ENCODE measurements around the gene SAP30. TPM values are rescaled to one million over a fixed set of nuclear protein-coding genes. Genes with fewer than 3 reads are reported as not detected.
A peak's percentile ranks its signal among the peaks of the same experiment; 100 is the strongest.

The SAP30 gene
- total RNA-seq, 1 donor from 2014 or later: 16.8 TPM

DNA sequence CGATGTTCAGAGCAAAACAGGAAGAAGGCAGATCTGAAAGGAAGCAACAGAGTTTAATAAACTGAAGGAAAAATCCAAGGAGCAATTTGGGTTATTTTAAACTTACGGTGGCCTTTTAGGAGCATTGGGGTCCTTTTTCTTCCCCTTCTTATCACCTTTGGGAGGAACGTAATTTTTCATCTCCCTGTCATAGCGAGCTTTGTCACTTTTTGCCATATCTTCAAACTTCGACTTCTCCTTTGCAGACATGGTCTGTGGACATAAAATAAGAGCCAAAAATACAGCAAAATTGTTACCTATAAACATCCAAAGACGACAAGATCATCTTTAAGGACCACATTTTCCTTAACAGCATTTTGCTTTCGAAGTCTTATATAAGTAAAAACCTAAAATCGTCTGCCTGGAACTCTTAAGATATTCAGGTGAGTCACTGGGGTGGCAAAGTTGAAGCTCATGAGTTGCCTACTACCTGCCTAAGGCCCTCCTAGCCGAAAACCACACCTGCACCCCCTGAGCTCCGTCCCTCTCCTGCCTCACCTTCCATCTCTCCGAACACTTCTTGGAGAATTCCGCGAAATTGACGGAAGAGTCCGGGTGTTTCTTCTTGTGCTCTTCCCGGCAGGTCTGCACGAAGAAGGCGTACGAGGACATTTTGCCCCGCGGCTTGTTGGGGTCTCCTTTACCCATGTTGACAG lies 37.6 kb upstream of the SAP30 start:
- no peak for DNase-seq (ENCODE audit: low spot score in 2 of 2, unreplicated experiment in 2 of 2)

DNA sequence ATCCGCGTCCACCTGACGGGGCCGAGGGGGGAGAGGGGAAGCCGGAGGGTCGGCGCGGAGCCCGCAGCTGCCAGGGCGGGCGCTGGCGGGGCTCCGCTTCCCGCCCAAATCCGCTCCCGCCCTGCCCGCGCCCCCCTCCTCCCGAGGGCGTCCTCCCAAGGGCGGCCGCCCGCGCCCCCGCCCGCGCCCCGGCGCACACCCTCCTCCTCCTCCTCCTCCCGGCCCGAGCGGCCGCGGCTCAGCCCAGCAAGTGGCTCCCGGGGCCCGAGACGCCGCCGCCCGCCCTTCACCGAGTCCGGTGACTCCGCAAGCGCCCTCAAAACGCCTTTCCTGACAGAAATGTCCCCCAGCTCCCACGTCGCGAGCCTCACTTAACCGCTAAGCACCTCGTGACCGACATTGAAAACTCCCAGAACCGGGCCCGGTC lies 37.1 kb upstream of the SAP30 start:
- no peaks in the 10 kb centered on the region for H3K27me3 Mint-ChIP-seq (ENCODE audit: low read depth)
- H3K9me3 Mint-ChIP-seq: no peaks in the 10 kb centered on the region
- peak overlapping the region; percentile 99 for H3K27ac Mint-ChIP-seq
- TF ChIP-seq, protein P1, sequence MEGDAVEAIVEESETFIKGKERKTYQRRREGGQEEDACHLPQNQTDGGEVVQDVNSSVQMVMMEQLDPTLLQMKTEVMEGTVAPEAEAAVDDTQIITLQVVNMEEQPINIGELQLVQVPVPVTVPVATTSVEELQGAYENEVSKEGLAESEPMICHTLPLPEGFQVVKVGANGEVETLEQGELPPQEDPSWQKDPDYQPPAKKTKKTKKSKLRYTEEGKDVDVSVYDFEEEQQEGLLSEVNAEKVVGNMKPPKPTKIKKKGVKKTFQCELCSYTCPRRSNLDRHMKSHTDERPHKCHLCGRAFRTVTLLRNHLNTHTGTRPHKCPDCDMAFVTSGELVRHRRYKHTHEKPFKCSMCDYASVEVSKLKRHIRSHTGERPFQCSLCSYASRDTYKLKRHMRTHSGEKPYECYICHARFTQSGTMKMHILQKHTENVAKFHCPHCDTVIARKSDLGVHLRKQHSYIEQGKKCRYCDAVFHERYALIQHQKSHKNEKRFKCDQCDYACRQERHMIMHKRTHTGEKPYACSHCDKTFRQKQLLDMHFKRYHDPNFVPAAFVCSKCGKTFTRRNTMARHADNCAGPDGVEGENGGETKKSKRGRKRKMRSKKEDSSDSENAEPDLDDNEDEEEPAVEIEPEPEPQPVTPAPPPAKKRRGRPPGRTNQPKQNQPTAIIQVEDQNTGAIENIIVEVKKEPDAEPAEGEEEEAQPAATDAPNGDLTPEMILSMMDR (IDR thresholded peaks at IDR 0.05; ENCODE audit: unreplicated experiment): no peak
- H3K4me1 Mint-ChIP-seq: peaks cover 26% of the 10 kb centered on the region
- peaks cover 10% of the 10 kb centered on the region for H3K36me3 Mint-ChIP-seq
- peak overlapping the region; percentile 98 for H3K4me3 Mint-ChIP-seq
- DNase-seq (ENCODE audit: low spot score in 2 of 2, unreplicated experiment in 2 of 2): peak; percentile 36 to 67

More for the DNA sequence above, 37.6 kb upstream of the SAP30 start:
- H3K4me3 Mint-ChIP-seq: peak overlapping the region; percentile 92
- no peaks in the 10 kb centered on the region for H3K27me3 Mint-ChIP-seq (ENCODE audit: low read depth)
- H3K27ac Mint-ChIP-seq: peak overlapping the region; percentile 85
- TF ChIP-seq, protein P1 (IDR thresholded peaks at IDR 0.05; ENCODE audit: unreplicated experiment): no peak
- H3K9me3 Mint-ChIP-seq: no peaks in the 10 kb centered on the region
- H3K4me1 Mint-ChIP-seq: peaks cover 26% of the 10 kb centered on the region
- H3K36me3 Mint-ChIP-seq: peaks cover 10% of the 10 kb centered on the region

DNA sequence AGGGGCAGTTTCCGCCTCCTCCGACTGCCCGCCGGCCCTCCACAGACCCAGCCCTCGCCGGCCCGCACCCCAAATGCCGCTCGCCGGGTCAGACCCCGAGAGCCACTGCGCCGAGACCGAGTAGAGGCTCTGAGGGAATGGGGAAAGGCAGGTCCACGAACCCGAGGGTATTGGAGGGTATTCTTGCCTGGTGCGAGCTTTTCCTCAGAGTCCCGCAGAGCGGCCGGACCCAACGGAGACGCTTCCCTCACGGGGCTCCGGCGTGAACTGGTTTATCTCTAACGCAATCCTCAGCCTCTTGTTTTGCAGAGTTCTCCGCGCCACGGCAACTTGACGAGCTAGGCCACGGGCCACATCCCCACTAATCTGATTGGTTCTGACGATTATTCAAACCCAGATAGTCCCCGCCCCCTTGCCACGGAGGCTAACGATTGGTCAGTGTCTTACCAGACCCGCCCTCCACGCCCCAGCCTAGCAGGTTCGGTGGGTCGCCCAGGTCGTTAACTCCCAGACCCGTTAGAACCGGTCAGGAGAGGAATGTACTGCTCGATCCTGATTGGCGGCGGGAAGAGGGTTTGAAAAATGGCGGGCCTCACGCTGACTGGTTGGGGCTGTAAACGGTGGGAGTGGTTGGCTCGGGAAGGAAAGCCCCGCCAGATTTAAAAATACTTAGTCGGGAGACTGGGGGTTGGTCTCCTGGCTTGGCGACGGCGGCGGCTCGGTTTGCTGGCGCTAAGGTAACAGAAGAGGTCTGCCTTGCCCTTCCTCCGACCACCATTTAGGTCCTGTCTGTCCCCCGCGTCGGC lies 36.5 kb upstream of the SAP30 start, which contains the start of gene HMGB2:
TSS of gene HMGB2 (minus strand) at position 274 of the 806 bp plus-strand sequence. CDS start 709 bp downstream, outside the sequence.
- Mint-ChIP-seq H3K36me3 (peaks cover 8% of the 10 kb centered on the region), H3K27ac (peak within 1 kb of the TSS; percentile 99), H3K4me1 (peaks cover 26% of the 10 kb centered on the region), H3K27me3 (ENCODE audit: low read depth) (no peaks in the 10 kb centered on the region), H3K9me3 (no peaks in the 10 kb centered on the region), H3K4me3 (peak within 1 kb of the TSS; percentile 98)
- TF ChIP-seq, protein P1 (IDR thresholded peaks at IDR 0.05; ENCODE audit: unreplicated experiment): no peak
- peak; percentile 99 for DNase-seq (ENCODE audit: low spot score in 2 of 2, unreplicated experiment in 2 of 2)

DNA sequence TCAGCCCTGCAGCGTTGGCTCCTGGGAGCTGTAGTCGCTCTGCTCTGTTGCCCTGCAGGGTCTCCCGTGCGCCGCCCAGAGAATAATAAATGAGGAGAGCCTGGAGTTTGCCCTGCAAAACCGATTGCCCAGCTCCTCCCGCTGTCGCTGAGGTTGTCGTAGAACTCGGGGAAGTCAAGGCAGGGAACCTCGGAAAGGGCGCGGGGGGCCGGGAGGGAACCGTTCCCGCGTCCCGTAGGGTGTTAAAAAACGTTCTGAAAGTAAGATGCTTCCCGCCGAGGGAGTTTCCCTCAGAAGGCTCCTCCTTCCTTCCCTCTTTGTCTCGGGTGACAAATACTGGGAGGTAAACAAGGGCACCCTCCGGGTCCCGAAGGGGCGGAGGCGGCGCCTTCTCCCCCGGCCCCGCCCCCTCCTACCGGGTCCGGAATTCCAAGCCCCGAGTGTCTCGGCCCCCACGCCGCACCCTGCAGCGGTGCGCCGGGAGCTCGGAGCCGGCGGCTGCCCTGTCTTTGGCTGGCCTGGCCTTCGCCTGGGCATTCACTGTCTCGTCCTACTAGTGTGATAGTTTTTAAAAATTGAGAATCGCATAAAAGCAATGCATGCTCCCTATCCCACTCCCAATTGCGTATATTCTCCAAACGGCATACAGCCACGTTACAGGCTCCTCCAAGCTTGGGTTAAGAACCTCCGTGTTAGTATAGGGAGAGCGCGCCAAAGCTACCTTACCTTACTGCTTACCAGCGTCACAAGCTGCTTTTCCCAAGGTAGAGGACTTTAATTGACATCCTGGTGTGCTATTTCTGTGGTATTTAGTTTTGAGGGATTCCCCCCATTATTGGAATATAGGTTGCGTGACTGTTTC lies 35.6 kb upstream of the SAP30 start:
- H3K4me1 Mint-ChIP-seq: peaks cover 26% of the 10 kb centered on the region
- peak; percentile 41 to 73 for DNase-seq (ENCODE audit: low spot score in 2 of 2, unreplicated experiment in 2 of 2)
- H3K4me3 Mint-ChIP-seq: peak overlapping the region; percentile 98
- TF ChIP-seq, protein P1 (IDR thresholded peaks at IDR 0.05; ENCODE audit: unreplicated experiment): no peak
- peak overlapping the region; percentile 99 for H3K27ac Mint-ChIP-seq
- no peaks in the 10 kb centered on the region for H3K27me3 Mint-ChIP-seq (ENCODE audit: low read depth)
- no peaks in the 10 kb centered on the region for H3K9me3 Mint-ChIP-seq
- H3K36me3 Mint-ChIP-seq: peaks cover 6% of the 10 kb centered on the region

DNA sequence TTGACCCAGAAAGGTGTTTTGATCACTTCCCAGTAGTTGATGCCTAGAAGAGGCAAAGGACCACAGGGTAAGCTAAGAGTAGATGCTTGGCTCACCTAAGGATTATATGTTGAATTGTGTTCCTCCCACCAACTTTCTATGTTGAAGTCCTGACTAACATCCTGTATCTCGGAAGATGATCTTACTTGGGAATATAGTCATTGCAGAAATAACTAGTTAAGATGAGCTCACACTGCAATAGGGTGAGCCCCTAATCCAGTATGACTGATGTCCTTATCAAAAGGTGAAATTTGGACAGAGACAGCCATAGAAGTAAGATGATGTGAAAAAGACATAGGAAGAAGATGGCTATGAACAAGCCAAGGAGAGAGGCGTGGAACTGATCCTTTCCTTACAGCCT lies 33.3 kb upstream of the SAP30 start:
- H3K9me3 Mint-ChIP-seq: no peaks in the 10 kb centered on the region
- H3K27ac Mint-ChIP-seq: no peak overlapping the region
- TF ChIP-seq, protein P1 (IDR thresholded peaks at IDR 0.05; ENCODE audit: unreplicated experiment): no peak
- H3K27me3 Mint-ChIP-seq (ENCODE audit: low read depth): no peaks in the 10 kb centered on the region
- no peak overlapping the region for H3K4me3 Mint-ChIP-seq
- no peak for DNase-seq (ENCODE audit: low spot score in 2 of 2, unreplicated experiment in 2 of 2)
- no peaks in the 10 kb centered on the region for H3K36me3 Mint-ChIP-seq
- H3K4me1 Mint-ChIP-seq: peaks cover 23% of the 10 kb centered on the region
